ENCODE results near the gene REV3L.

REV3L gene

DNA sequence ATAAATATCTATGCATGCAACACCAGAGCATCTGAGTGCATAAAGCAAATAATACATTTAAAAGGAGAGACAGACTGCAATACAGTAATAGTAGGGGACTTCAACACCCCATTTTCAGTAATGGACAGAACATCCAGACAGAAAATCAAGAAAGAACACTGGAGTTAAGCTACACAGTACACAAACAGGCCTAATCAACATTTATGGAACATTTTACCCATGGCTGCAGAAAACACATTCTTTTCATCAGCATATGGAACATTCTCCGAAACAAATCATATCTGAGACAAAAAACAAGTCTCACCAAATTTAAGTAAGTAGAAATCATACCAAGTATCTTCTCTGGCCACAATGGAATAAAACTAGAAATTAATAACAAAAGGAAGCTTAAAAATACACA is 50.5 kb downstream of the REV3L start:
- TF ChIP-seq POLR2AphosphoS5 (IDR thresholded peaks at IDR 0.05; ENCODE audit: borderline replicate concordance, low read depth, low read length) (no peak), FOXP2 (optimal IDR thresholded peaks at IDR 0.05; ENCODE audit: control extremely low read depth, extremely low read length, insufficient read depth) (no peak), EZH2 (IDR thresholded peaks at IDR 0.05) (no peak)
- peaks cover 8% of the 10 kb centered on the region for H3K36me3 ChIP-seq (ENCODE audit: insufficient read depth, low read length)
- DNase-seq (ENCODE audit: low read depth, low spot score): no peak
- peaks cover 18% of the 10 kb centered on the region; the same call in 1 of the 2 replicates for H3K9me3 ChIP-seq (ENCODE audit: low read depth, low read length)
- H3K9ac ChIP-seq (ENCODE audit: insufficient read length): no peak overlapping the region
- H3K27ac ChIP-seq: no peak overlapping the region
- H3K4me3 ChIP-seq: no peak overlapping the region

DNA sequence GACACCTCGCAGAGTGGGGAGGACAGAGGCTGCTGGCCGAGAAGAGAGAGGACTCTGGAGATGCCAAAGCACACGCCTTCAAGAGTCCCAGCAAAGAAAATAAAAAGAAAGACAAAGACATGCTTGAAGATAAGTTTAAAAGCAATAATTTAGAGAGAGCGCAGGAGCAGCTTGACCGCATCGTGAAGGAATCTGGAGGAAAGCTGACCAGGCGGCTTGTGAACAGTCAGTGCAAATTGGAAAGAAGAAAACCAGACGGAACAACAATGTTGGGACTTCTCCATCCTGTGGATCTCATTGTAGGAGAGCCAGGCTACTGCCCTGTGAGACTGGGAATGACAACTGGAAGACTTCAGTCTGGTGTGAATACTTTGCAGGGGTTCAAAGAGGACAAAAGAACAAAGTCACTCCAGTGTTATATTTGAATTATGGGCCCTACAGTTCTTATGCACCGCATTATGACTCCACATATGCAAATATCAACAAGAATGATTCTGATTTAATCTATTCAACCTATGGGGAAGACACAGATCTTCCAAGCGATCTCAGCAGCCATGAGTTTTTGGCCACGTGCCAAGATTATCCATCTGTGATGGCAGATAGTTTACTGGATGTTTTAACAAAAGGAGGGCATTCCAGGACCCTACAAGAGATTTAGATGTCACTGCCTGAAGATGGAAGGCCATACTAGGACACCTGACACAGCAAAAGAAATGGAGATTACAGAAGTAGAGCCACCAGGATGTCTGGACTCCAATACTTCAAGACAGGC is 52.2 kb downstream of the REV3L start:
- no peak overlapping the region for H3K27ac ChIP-seq
- no peak for DNase-seq (ENCODE audit: low read depth, low spot score)
- H3K9ac ChIP-seq (ENCODE audit: insufficient read length): no peak overlapping the region
- TF ChIP-seq POLR2AphosphoS5 (IDR thresholded peaks at IDR 0.05; ENCODE audit: borderline replicate concordance, low read depth, low read length): no peak
- peaks cover 18% of the 10 kb centered on the region; the same call in 1 of the 2 replicates for H3K9me3 ChIP-seq (ENCODE audit: low read depth, low read length)
- H3K36me3 ChIP-seq (ENCODE audit: insufficient read depth, low read length): peaks cover 8% of the 10 kb centered on the region
- H3K4me3 ChIP-seq: no peak overlapping the region

DNA sequence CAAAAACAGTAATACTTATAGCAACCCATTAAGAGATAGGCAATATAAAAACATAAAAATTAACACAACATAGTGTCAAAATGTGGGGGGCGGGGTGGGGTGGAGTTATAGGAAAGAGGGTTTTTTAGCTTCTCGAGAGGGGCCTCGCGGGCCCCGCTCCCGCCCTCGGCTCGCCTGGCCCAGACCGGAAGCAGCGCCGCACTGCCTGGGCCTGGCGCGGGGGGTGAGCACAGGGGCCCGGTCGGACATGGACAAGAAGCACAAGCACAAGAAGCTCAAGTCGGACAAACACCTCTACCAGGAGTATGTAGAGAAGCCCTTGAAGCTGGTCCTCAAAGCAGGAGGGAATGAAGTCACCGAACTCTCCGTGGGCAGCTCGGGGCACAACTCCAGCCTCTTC is 53.4 kb downstream of the REV3L start:
- TF ChIP-seq POLR2AphosphoS5 (IDR thresholded peaks at IDR 0.05; ENCODE audit: borderline replicate concordance, low read depth, low read length) (no peak), EZH2 (IDR thresholded peaks at IDR 0.05) (no peak), FOXP2 (optimal IDR thresholded peaks at IDR 0.05; ENCODE audit: control extremely low read depth, extremely low read length, insufficient read depth) (no peak)
- H3K36me3 ChIP-seq (ENCODE audit: insufficient read depth, low read length): peaks cover 8% of the 10 kb centered on the region
- peaks cover 18% of the 10 kb centered on the region; the same call in 1 of the 2 replicates for H3K9me3 ChIP-seq (ENCODE audit: low read depth, low read length)
- DNase-seq (ENCODE audit: low read depth, low spot score): no peak
- H3K4me3 ChIP-seq: no peak overlapping the region
- H3K9ac ChIP-seq (ENCODE audit: insufficient read length): no peak overlapping the region
- no peak overlapping the region for H3K27ac ChIP-seq

DNA sequence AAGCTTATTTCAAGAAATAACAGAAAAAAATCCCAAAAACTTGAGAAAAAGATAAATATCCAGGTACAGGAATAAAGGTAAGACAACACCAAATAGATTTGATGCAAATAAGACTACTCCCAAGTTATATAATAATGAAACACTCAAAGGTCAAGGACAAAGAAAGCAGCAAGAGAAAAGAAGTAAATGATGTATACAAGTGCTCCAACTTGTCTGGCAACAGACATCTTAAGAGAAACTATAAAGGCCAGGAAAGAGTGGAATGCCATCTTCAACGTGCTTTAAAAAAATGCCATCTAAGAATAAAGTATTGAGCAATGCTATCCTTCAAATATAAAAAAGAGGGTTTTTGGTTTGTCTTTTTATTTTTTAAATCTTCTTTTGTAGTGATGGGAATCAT is 54.2 kb downstream of the REV3L start:
- Histone ChIP-seq H3K36me3 (ENCODE audit: insufficient read depth, low read length) (peaks cover 8% of the 10 kb centered on the region), H3K27ac (no peak overlapping the region), H3K9ac (ENCODE audit: insufficient read length) (no peak overlapping the region), H3K4me3 (no peak overlapping the region), H3K9me3 (ENCODE audit: low read depth, low read length) (peaks cover 18% of the 10 kb centered on the region; the same call in 1 of the 2 replicates)
- DNase-seq (ENCODE audit: low read depth, low spot score): no peak
- TF ChIP-seq FOXP2 (optimal IDR thresholded peaks at IDR 0.05; ENCODE audit: control extremely low read depth, extremely low read length, insufficient read depth) (no peak), POLR2AphosphoS5 (IDR thresholded peaks at IDR 0.05; ENCODE audit: borderline replicate concordance, low read depth, low read length) (no peak), EZH2 (IDR thresholded peaks at IDR 0.05) (no peak)

DNA sequence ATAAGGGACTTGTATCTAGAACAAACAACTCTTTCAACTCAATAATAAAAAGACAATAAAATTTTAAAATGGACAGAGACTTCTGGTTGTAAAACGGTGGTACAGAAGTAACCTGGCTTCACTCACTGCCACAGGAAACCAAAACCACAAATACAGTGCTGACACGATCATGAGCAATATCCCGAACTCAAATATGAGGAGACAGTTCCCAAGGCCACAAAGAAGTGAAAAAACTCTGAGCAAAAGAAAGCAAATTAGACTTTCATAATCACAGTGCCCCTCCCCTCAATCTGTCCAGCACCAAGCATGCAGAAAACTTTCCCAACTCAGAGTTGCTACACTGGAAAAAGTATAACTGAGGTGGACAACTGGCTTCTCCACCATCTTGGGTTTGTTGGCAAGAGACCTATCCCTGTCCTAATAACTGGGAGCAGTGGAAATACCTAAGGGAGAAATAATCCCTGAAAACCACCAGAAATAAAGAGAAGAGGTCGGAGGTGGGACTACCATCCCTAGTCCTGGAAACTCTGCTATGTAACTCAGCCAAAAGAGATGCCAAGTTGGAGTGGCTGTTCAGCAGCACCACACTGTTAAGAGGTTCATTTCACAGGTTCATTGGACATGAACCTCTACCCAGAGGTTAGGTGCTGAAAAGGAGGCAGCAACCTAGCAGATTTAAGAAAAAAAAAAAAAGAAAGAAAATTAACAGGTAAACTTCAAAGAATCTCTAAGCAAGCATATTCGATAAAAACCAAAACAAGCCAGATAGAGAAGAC is 55.5 kb downstream of the REV3L start:
- Histone ChIP-seq H3K27ac (no peak overlapping the region), H3K4me3 (no peak overlapping the region), H3K9me3 (ENCODE audit: low read depth, low read length) (peaks cover 18% of the 10 kb centered on the region; the same call in 1 of the 2 replicates), H3K9ac (ENCODE audit: insufficient read length) (no peak overlapping the region), H3K36me3 (ENCODE audit: insufficient read depth, low read length) (peaks cover 8% of the 10 kb centered on the region)
- DNase-seq (ENCODE audit: low read depth, low spot score): no peak
- no peak for TF ChIP-seq POLR2AphosphoS5 (IDR thresholded peaks at IDR 0.05; ENCODE audit: borderline replicate concordance, low read depth, low read length)
- TF ChIP-seq FOXP2 (optimal IDR thresholded peaks at IDR 0.05; ENCODE audit: control extremely low read depth, extremely low read length, insufficient read depth): no peak
- no peak for TF ChIP-seq EZH2 (IDR thresholded peaks at IDR 0.05)

DNA sequence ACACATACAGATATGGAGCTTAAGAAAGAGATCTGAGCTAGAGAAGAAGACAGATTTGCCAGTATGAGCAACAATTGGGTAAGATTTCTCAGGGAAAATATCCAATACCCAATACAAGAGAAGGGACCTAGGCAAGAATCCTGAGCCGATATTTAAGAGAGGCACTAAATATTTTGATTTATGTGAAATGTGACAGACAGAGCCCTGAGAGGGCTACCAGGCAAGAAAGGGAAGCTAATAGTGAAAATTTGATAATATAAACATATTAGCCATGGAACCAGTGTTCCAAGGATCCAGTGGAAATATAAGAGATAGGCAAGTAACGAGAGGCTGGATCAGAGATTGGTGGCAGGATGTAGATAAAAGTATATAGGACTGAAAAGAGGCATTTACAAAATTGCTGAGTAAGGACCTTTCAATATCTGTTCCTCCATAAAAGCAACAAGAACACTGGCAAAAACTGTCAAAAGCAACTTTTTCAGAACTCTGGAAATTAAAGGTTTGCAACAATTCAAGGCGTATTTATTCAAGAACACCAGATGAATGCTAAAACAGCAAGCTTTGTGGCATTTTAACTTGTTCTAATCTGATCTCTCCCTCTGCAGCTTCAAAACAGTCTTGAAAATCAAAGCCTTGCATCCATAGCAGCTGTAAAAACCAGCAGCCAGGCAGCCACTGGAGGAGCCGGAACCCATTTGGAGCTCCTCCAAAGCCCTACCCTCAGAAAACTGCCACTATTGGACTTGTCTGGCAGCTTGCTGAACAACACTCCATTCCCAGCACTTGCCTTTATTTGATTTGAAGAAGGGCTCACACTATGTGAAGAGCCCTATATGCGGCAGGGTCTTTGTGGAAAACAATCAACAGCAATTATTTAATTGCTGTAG is 58.8 kb downstream of the REV3L start:
- H3K36me3 ChIP-seq (ENCODE audit: insufficient read depth, low read length): peaks cover 8% of the 10 kb centered on the region; the same call in 1 of the 2 replicates
- H3K9me3 ChIP-seq (ENCODE audit: low read depth, low read length): peaks cover 18% of the 10 kb centered on the region; the same call in 1 of the 2 replicates
- TF ChIP-seq POLR2AphosphoS5 (IDR thresholded peaks at IDR 0.05; ENCODE audit: borderline replicate concordance, low read depth, low read length) (no peak), FOXP2 (optimal IDR thresholded peaks at IDR 0.05; ENCODE audit: control extremely low read depth, extremely low read length, insufficient read depth) (no peak), EZH2 (IDR thresholded peaks at IDR 0.05) (no peak)
- H3K27ac ChIP-seq: peak overlapping the region; percentile 89
- peak; percentile 42 for DNase-seq (ENCODE audit: low read depth, low spot score)
- H3K4me3 ChIP-seq: peak overlapping the region; percentile 58
- peak overlapping the region; percentile 4 for H3K9ac ChIP-seq (ENCODE audit: insufficient read length)

DNA sequence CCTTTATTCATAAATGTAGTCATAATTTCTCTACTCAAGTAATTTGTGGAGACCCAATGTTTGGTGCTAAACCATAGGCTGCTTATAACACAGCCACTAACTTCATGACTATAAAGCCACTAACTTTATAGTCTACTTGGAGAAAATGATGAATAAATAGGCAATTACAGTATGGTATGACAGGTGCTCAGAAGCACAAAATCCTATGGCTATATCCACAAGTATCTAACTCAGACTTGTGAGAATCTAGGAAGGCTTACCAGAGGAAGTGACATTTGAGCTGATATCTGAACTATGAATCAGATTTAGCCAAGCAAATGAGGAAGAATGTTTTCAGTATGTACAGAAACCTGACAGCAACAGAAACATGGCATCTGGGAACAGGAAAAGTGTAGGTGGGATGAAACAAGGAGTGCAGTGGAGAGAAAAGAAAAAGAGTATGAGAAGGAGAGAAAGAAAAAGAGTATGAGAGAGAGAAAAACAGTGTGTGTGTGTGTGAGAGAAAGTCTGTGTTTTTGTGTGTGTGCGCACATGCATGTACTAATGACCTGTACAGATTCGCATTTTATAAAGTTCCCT is 59.9 kb downstream of the REV3L start:
- H3K27ac ChIP-seq: peak overlapping the region; percentile 89
- H3K9me3 ChIP-seq (ENCODE audit: low read depth, low read length): peaks cover 8% of the 10 kb centered on the region; the same call in 1 of the 2 replicates
- TF ChIP-seq POLR2AphosphoS5 (IDR thresholded peaks at IDR 0.05; ENCODE audit: borderline replicate concordance, low read depth, low read length) (no peak), FOXP2 (optimal IDR thresholded peaks at IDR 0.05; ENCODE audit: control extremely low read depth, extremely low read length, insufficient read depth) (no peak), EZH2 (IDR thresholded peaks at IDR 0.05) (no peak)
- no peak overlapping the region for H3K9ac ChIP-seq (ENCODE audit: insufficient read length)
- no peak for DNase-seq (ENCODE audit: low read depth, low spot score)
- no peak overlapping the region for H3K4me3 ChIP-seq
- H3K36me3 ChIP-seq (ENCODE audit: insufficient read depth, low read length): peaks cover 3% of the 10 kb centered on the region; the same call in 1 of the 2 replicates

All from SK-N-MC (cell line).